Islet precursor cell (in vitro differentiated cells): ENCODE data around the gene OLFM3.

Experiments
- DNase-seq: peaks from one replicate; pipeline ENCODE4 v3.0.0-alpha.2; 2018

The OLFM3 gene

DNA sequence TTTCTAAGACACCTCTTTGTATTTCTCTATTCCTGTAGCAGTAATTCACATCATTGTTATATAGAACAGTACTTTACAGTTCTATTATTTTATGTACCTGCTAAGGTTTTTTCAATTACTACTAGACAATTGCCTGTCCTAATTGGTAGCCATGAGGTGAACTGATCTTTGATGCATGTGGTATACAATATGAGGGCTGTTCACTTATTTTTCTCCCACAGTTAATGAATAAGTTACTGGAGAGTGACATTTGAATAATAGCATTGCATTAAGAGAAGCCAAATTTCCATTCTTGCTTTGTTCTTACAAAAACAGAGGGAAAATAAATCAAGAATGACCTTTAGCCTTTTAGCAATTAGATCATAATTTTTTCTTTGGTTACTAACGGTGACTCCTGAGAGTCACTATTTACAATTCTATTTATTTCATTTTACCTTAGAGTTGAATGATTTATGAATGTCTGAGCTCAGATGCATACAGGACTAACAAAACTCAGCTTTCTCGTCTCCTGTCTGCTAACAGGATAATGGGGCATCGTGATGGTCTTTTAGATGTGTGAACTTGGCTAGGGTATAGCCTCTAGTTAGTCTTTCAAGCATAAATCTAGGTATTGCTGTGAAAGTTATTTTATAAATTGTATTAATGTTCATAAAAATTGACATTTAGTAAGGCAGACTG, 54.1 kb downstream of the OLFM3 start:
- no peak for DNase-seq

DNA sequence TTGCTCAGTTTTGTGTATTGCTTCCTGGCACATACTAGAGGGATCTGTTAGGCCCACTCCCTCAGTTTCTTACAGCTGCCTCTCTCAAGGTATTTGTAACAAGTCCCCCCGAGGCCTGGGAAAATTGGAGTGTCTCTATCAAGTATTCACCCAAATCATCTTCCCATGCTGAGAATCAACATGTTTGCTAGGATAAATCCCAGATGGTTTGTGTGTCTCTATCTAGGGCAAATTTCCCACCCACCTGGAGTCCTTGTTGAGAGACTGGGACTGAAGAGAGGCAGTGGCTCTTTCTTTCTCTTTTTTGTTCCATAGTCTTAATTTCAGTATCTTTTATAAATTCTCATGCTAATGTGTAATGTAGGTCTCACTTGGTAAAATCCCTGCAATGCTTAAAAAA, 58.0 kb downstream of the OLFM3 start:
- DNase-seq: no peak

DNA sequence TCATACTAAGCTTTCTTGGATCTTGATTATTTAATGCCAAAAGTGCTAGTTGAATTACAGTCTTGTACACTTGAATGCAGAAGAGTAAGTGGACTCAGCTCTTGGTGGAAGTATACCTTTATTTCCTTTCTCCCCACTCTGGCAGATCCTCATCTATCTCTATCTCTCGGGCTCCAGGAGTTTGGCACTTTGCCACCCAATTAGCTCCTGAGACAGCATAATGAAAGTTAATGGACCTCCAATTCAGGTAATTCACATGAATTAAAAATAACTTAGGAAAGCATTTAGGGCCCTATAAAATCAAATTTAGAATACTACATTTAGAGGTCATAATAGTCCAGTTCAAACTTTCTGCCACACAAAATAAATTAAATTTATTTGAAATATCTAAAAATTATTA, 67.4 kb downstream of the OLFM3 start:
- DNase-seq: no peak

DNA sequence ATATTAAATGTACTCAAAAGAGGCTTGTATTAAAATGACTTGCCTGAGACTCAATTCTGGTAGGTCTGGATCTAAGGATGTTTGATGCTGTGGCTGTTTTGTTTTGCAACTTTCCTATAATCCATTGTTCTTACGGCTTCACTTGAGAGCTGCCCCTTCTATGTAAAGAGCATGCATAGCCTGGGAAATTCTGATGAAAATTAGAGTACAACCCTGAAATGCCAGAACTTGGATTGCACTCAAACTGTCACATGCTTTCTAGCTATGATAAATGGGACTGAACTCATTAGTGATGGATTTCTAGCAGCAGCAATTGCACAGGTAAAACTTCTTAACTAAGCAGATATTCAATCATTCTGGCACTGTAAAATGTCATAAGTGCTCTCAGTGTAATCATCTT, 67.9 kb downstream of the OLFM3 start:
- DNase-seq: no peak

DNA sequence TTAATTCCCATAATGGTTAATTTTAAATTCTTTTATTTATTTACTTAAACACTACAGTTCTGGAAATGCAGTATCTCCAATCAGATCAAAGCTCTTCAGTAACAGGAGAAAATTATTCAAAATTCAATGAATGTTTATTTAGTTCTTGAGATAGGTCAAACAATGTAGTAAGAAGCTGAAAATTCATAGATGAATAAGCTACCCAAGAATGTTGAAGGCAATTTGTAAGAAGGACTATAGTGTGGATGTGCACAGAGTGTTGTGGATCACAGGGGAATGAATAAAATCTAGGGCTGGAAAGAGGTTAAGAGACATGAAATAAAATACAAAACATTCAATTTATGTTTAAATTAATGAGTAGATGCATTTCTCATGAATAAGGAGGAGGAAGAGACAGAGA, 72.0 kb downstream of the OLFM3 start:
- DNase-seq: no peak

DNA sequence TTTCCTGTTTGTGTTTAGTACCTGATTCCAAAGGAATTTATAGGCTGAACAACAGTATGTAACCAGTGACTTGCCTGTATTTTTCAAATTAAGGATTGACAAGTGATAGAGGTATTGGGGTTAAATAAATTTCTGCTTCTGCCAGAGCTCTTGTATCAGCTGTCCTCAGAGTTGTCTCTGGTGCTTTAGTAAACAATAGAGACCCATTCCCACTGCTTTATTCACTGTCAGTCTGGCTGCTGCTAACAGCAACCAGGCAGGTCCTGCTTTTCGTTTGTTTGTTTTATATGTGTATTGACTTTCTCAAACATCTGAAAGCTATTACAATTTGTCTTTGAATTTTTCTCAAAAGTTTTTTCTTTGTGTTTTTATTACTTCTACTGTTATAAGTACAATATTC, 76.1 kb downstream of the OLFM3 start:
- DNase-seq: no peak

DNA sequence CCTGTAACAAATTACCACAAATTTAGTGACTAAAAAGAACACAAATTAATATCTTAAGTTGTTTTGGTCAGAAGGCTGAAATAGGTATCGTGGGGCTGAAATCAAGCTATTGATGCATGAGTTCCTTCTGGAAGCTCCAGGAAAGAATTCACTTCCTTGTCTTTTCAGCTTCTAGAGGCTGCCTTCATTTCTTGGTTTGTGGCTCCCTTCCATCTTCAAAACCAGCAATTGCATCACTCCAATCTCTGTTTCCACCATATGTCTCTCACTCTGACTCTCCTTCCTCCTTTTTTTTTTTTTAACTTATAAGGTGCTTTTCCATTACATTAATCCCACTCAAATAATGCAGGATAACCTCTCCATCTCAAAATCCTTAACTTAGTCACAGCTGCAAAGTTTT, 78.4 kb downstream of the OLFM3 start:
- DNase-seq: no peak

DNA sequence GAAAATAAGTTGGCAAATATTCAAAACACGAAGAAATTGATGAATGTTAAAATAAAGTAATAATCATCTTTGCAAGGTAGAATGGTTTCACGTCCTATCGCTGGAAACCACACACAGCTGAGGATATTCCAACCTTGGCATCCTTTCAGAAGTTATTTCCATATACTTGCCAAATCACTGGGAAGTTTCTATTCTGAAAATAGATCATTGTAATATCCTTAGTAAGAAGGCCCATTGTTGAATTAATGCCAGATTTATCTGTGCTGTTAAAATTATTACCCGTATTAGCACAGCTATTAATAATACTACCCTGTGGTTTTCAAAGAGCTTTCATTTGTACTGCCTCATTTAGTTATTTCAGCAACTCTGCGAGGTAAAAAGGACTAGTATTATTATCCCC, 81.1 kb downstream of the OLFM3 start:
- no peak for DNase-seq

DNA sequence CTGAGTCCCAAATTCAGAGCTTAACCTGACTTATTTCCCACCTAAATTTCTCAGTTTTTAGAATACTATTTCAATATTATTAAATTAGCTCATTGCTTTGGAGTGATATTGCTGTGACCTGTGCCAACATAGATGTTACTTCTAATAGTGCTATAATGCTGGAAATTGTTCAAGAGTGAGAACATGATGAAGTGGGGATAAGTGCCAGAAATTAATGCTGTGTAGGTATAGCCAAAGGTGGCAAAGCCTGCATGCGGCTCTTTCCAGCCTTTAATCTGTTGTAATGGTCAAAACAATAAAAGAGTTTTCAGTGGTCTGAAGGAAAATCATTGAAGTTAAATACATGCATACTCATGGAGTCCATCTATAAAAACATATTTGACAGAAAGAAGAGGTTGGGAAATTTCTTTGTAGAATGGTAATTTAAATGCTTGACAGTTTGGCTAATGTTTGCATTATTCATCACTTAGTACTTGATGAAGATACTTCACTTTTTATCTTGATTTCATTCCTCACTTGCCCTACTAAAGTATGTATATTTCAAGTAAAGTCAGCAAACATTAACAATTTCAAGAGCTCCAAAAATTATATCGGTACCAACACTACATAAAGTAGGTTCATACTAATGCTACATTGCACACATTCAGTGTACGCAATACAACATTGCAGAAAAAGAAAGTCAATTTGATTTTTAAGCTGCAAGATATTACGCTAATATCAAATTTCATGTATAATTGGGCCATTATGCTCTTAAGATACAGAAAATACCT, 82.1 kb downstream of the OLFM3 start:
- no peak for DNase-seq

DNA sequence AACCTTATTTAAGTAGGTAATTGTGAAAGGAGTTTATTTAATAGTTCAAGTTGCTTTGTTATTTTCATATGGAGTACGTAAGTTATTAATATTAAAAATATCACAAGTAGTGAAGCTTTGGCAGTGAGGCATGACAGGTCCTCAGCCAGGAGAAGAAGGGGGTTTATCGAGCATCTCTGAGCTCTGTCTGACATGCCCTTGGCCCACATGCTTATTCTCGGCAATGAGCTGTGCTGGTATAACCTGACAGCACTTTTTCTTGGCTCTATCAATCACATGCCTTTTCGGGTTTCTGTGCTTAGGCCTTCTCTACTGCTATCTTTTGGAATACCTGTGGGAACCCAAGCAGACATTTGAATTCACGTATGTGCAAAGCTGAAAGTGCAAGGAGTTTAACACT, 84.8 kb downstream of the OLFM3 start:
- DNase-seq: no peak

DNA sequence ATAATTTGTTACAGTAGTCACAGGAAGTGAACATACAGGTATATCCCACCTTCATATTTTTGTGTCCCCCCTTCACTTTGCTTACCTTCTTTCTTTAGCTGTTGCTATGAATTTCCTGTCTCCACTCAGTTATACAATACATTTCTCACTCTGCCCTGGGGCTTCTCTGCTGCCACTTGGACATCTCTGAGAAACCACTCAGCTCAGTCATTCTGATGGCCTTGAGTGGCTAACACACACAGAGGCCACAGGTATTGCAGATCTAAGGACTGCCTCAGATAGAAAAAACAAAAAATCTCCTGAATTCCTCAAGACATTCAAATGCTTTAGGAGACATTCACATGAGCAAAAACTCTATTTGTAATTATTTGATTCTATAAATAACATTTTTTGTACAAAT, 87.7 kb downstream of the OLFM3 start:
- DNase-seq: peak; percentile 70

DNA sequence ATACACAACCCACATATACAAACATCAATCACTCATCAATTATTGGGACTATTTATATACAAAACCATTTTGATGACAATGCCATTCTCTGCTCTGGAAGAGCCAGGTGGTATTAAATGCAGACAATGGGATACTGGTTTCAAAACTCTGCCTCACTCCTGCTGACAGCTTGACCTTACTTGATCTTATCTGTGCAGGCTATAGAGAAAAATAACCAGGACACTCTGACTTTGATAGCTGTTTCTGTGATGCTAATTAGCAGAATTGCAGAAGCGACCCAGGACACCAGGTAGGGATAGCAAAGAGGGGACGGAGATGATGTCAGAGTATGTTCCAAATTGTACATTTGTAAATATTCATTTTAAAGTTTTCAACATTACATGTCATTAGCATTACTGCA, 89.5 kb downstream of the OLFM3 start:
- no peak for DNase-seq

DNA sequence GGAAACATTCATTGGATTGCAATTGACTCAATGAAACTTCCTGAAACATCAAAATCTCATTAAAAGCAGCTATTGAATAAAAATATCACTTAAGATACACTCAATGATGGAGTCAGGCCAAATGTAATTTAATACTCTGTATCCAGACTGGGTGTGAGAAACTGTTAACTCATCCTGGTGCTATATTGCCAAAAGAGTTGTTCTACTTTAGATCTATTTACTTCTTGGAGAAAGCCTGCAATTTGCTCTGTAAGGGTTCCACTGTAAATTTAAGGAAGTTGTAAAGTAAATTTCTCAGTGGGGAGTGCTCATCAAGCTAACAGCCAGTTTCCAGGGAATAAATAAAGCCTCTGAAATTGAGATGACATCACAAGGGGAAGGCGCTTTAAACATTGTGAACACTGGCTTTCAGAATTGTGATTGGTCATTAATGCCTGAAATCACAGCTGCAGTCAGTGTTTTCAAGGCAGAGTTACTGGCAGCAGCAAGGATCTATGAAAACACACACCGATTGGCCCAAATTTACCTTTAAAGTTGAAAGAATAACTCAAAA, 91.4 kb downstream of the OLFM3 start:
- no peak for DNase-seq

DNA sequence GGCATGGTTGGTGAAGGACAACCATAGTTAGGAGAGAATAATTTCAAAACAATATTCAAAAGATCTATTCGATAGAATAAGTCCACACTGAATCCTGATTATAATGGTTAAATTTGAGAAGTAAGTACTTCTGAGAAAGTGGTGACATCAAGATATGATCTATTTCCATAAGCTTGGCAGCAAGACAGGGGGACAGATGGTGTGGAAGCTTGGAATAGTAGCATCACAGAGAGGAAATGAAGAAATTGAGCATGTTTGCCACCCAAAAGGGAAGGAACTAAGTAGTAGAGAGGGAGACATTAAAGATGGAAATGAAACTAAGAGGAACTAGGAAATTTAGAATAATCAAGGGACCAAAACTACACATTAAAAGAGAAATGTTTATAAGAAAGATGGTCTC, 94.5 kb downstream of the OLFM3 start:
- DNase-seq: no peak

DNA sequence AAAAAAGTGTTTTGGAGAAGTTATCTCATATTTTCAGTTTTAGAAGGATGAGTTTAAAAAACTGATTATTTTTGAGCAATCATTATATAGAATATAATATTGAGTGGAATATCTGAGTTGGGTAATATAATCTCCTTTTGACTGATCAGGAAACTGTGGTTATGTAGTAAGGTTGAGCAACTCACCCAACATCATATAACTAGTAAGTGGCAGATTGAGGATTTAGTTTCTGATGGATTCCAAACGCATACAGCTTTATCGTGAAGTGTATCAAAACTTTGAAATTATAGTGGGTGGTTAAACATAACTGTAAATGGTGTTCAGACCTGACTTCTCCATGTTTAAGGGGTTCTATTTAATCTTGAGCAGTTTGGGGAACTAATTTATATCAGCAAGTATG, 98.6 kb downstream of the OLFM3 start:
- DNase-seq: no peak

DNA sequence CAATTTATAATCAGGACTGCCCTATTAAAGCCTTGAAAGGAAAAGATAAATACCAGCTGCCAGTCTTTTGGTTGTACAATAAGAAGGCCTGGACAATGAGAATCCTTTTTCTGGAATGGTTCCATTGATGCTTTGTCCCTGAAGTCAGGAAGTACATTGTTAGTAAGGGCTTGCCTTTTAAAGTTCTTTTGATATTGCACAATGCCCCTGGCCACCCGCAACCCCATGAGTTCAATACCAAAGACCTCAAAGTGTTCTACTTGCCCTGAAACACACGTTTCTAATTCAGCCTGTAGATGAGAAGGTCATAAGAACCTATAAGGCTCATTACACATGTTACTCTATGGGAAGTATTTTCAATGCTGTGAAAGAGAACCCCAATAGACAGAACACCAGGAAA, 112.1 kb downstream of the OLFM3 start:
- no peak for DNase-seq

DNA sequence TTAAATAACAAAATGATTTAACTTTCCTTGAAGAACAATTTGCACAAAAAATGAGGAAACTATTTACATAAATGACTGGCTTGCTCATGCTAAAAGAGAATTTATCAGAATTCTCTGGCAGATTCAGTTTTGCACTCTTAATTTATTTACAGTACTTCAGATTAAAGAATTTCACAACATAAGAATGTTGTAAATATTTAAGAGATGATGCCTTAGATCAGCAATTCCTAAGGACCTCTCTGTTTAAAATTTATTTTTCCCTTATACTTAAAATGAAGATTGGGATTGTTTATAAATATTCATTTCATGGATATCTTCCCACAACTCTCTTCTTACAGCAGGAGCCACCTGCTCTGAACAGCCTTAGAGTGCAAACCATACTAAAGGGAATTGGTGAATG, 120.8 kb downstream of the OLFM3 start:
- DNase-seq: no peak

DNA sequence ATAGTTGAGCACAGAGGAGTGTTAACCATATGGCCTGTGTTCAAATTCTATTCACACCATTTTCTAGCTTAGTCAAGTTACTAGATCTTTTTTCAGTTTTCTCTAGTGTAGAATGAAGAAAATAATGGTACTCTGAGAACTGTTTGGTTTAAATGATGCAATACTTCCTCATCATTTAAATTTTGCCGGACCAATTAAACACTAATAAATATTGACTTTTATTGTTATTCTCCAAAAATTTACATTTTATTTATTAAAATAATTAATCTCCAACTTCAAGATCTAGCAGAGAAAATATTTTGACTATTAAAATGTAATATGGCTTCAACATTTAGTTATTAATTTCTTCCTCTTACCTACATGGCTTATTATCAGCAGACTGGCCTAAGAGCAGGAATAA, 123.1 kb downstream of the OLFM3 start:
- DNase-seq: no peak

DNA sequence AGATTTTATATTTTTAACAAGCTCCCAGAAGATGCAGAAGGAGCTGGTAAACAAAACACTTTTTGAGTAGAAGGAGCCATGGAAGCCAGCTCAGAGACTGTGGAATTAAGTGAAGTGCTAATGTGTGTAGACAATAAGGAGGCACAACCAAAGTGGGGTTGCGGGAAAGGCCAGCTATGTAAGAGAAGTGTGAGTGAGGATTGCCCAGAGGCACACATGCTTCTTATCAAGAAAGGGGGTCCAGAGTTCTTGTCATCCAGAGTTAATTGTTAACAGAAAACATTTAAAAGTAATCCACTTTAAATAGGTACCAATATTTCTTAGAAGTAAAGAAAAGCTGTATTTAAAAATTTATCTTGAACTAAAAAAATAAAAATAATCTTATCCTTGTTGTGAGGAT, 136.8 kb downstream of the OLFM3 start:
- DNase-seq: no peak

DNA sequence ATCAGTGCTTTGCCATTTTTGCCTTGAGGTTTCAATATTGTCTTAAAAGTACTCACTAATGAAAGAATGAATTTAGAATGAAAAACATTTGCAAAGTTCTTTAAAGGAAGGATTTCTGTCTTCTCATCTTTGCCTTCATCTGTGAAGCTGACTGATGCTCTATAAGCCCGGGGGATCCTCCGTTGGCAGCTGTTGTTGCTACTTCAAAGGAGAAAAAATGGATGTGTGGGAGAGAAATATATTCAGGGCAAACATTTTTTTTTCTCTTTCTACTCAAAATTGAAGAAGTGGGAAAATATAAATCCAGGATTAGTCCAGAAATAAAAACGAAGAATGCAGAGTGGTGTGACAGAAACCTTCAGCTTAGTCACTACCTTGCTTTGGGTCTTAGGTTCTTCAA, 142.5 kb downstream of the OLFM3 start:
- DNase-seq: no peak

DNA sequence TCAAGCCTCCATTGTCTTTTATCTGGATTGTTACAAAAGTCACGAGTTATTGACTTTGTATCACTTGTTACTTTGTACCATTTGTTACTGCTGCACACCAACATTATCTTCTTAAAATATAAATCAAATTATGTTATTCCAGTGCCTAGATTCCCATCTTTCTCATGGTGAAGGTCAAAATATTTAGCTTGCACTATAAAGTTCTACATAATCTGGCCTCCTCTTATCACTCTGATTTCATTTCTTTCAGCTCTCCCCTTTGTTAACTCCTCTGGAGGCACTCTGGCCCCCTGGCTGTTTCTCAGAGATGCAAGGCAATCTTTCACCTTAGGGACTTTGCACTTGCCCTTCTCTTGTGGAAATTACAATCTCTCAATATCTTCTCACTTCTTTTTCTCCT, 143.8 kb downstream of the OLFM3 start:
- DNase-seq: no peak

DNA sequence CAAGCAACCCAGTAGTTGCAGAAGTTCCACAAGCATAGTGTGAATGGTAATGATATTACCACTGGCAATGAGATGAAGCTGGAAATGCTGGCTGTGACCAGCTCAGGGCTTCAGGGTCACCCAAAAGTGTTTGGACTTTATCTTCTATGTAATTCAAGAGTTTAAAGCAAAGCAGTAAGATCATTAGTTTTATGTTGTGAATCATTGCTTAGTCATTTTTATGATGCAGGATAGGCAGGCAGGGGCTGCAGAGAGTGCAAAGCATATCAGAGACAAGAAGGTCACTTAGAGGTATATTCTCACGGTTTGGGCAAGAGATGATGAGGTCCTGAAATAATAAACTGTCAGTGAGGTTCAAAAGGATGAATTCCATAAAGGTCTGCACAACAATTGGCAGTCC, 147.4 kb downstream of the OLFM3 start:
- DNase-seq: no peak

DNA sequence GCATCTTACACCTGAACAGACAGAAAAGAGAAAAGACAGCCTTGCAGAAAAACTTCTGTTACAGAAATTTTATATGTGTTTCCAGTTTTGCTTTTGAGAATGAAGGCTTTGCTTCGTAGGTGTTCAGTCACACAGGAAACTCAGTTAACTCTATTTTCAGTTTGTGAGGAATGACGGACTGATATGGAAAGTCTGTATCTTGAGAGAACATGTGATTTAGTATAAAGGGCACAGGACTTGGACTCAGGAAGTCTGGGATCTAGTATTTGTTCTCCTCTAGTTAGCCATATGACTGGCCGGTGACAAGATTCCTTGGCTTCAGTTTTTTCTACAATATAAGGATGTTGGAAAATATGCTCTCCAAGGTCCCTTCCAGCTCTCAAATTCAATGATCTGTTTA, 149.1 kb downstream of the OLFM3 start:
- DNase-seq: no peak

DNA sequence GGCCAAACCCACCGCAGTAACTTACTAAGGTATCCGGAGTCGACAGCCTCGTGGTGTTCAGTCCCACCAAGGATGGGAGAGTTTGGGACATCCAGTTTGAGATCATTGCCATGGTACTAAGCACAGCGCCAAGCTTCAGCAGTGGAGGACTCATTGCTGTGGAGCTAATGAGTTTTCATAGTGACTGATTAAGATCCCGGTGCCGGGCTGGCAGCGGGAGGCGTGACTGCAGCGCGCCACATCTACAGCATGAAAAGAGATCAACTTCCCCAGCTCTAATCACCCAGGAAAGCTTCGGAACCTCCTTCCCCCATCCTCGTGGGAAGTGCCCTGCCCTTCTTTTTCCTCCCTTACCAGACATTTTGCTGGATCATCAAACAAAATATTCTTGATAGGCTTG, 149.9 kb downstream of the OLFM3 start:
- DNase-seq: no peak

DNA sequence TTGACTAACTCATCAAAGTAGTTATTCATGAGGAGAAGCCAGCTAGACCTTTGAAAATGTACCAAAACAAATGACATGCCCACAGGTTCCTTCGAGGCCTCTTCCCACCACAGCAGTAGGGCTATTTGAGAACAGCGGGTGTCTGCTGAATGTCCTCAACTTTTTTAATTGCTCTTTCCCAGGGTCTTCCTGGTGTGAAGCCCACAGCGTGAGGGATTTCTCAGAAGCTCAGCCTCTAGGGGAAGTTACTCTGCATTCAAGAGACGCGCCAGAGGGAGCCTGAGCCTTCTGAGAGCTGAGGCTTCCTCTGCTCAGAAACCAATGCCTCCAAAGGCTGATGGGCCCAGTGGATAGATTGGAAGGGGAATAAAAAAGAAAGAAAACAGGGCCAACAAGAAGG, 153.6 kb downstream of the OLFM3 start:
- DNase-seq: no peak
